Right lung (tissue), 5 donors: Measurements from ENCODE around the gene RAG2. TPM values are rescaled to one million over a fixed set of nuclear protein-coding genes. Genes with fewer than 3 reads are reported as not detected.

Experiments
- DNase-seq, 2 donors: peaks; one replicate each; pipeline ENCODE4 v3.0.0-alpha.2; 2013
- polyA plus RNA-seq, 5 donors: library from polyadenylated mRNA; unstranded; fragments of 120-200 nt; gene quantifications; one replicate each; pipeline versions ENCODE4 v1.2.1 to v1.2.3, GENCODE V29; 2013; ENCODE audit warnings: inconsistent platforms in 1 of 5, low replicate concordance in 1 of 5; ENCODE audit not compliant: insufficient read length in 5 of 5, insufficient read depth in 1 of 5

The RAG2 gene
- polyA plus RNA-seq, 5 donors: 0.13 to 0.73 (median 0.40) TPM

GRCh38 chr11:36550385-36551115 lies 47.5 kb downstream of the RAG2 start:
- no peak for DNase-seq

Other genes with a start within 250 kb of the RAG2 start
- gene TRAF6, start 88.0 kb downstream of the RAG2 start, polyA plus RNA-seq: 10 to 100 TPM; 10.3 to 17.6 (median 14.7) TPM
- 1 to 10 TPM; 1.6 to 1.9 (median 1.6) TPM for gene RAG1, start 30.2 kb downstream of the RAG2 start, polyA plus RNA-seq
- 10 to 100 TPM; 43.2 to 60.2 (median 48.6) TPM for gene IFTAP, start 3.7 kb downstream of the RAG2 start, polyA plus RNA-seq